H1 (cell line): ENCODE results near the gene RMDN2.

Experiments
- CTCF ChIP-seq, 3 experiments: IDR thresholded peaks; 1 replicate in 2 of 3; 2 replicates in 1 of 3; pipeline versions ENCODE4 v1.5.1 to v1.6.1; 2011; ENCODE audit warnings: low read length in 3 of 3, mild to moderate bottlenecking in 3 of 3, inconsistent platforms in 2 of 3, low read depth in 1 of 3, moderate library complexity in 1 of 3; ENCODE audit not compliant: insufficient read depth in 1 of 3; ENCODE audit errors: control extremely low read depth in 1 of 3
- JUND ChIP-seq: IDR thresholded peaks from 2 replicates; pipeline ENCODE4 v1.6.1; 2011; ENCODE audit warnings: mild to moderate bottlenecking, improper control_type of control experiment, low read length
- RAD21 ChIP-seq, 2 experiments: IDR thresholded peaks in 1 of 2; conservative IDR thresholded peaks in 1 of 2; 2 replicates each; pipeline ENCODE4 v1.6.1; 2011; ENCODE audit warnings: low read depth in 2 of 2, low read length in 2 of 2, improper control_type of control experiment in 1 of 2, inconsistent platforms in 1 of 2, mild to moderate bottlenecking in 1 of 2, moderate library complexity in 1 of 2
- SAP30 ChIP-seq: fragments of 300-600 bp; sonication (generic); IDR thresholded peaks from 2 replicates; pipeline ENCODE4 v1.7.1; 2012; ENCODE audit warnings: low read length, moderate library complexity, mild to moderate bottlenecking, inconsistent platforms; ENCODE audit not compliant: insufficient read depth, insufficient replicate concordance
- TF ChIP-seq, protein P1 (sequence below): IDR thresholded peaks from 2 replicates; pipeline ENCODE4 v1.6.1; 2011; ENCODE audit warnings: low read depth, mild to moderate bottlenecking, low read length; ENCODE audit not compliant: insufficient read depth
- TF ChIP-seq, protein P2 (sequence below): IDR thresholded peaks from 2 replicates; pipeline ENCODE4 v1.6.1; 2012; ENCODE audit warnings: inconsistent platforms

- no peak for TF ChIP-seq RAD21 (IDR thresholded peaks at IDR 0.05 in 1 of 2, conservative IDR thresholded peaks at IDR 0.05 in 1 of 2; ENCODE audit: low read depth in 2 of 2, low read length in 2 of 2)
- TF ChIP-seq CTCF (IDR thresholded peaks at IDR 0.05; ENCODE audit: control extremely low read depth in 1 of 3, insufficient read depth in 1 of 3, low read depth in 1 of 3, low read length in 3 of 3), result no peak
- TF ChIP-seq SAP30, result no peak
- TF ChIP-seq JUND, result no peak
- TF ChIP-seq, protein P1, sequence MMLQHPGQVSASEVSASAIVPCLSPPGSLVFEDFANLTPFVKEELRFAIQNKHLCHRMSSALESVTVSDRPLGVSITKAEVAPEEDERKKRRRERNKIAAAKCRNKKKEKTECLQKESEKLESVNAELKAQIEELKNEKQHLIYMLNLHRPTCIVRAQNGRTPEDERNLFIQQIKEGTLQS, result no peak
- TF ChIP-seq, protein P2, sequence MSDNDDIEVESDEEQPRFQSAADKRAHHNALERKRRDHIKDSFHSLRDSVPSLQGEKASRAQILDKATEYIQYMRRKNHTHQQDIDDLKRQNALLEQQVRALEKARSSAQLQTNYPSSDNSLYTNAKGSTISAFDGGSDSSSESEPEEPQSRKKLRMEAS, result no peak
Observed at GRCh38 chr2:37934591-37935513, 9.8 kb downstream of the RMDN2 start.
